MV-4-11 (cell line): ENCODE measurements around the gene PLPPR4.
"Not testable (repeated sequence)": the region's sequence is repeated elsewhere in the genome, so short reads cannot be mapped to it uniquely, and the experiment has no call there.

Experiments
- DNase-seq: peaks from one replicate; lab custom pipeline; 2025; lab: John Stamatoyannopoulos, UW

The PLPPR4 gene

DNA sequence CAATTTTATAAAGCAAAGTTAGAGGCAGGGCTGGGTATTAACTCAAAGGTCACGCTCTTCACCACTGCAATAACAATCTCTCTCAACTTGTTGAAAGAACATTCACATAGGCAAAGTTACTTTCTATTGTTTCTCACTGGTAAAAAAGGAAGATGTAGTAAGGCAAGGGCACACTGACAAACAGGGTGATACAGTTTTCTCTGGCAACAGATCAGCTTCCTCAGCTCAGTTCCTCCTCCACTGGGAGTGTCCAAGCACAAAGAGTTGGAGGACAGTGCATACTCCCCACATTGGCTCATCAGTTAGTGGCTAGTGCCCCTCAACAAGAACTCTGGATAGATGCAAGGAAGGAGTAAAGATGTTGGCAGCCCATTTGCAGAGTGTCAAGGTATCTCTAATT is 3.7 kb downstream of the PLPPR4 start:
- DNase-seq: no peak

DNA sequence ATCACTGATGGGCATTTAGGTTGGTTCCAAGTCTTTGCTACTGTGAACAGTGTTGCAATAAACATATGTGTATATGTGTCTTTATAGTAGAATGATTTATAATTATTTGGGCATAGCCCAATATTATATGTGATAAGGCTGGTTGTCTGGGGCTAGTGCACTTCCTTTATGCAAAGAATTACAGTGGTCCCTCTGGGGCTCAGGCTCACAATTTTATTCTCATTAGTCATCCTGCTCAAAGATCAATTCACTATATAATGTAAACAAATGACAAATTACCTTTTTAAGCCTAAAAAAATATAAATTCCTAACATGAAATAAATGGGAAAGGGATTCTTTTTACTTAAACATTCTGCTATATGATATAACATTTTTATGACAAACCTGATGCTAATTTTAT is 5.0 kb downstream of the PLPPR4 start:
- DNase-seq: no peak

DNA sequence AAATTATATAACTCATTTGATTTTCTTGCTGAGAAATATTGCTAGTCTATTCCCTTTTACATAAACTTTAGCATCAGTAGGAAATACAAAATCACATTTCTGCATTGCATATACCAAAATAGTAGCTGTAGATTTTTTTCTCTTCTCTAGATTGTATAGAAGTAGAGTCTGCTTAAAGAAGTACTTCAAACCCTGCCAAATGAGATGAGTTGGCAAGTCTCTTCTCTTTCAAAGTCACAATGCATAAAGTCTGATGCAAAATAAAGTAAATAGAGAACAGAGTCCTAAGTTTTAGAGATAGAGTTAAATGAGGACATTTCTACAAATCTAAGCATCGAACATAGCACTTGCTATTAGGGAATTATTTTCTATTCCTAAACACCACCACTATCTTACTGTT is 6.4 kb downstream of the PLPPR4 start:
- no peak for DNase-seq

DNA sequence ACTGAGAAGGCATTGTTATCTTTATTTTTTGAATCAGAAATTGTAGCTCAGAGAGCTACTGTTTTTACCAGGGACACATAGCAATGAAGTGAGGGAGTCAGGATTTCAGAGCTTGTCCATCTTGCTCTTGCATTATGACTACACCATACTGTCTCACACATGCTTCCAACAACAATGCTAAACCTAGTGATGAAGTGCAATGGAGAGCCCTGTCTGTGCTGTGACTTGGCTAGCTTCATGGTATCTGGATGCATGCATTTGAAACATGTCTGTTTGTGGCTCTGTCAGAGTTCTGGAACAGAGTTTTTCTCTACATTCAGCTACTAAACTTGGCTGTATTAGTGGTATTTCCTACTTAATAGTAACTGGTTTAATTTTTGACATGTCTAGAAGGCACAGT is 7.0 kb downstream of the PLPPR4 start:
- no peak for DNase-seq

DNA sequence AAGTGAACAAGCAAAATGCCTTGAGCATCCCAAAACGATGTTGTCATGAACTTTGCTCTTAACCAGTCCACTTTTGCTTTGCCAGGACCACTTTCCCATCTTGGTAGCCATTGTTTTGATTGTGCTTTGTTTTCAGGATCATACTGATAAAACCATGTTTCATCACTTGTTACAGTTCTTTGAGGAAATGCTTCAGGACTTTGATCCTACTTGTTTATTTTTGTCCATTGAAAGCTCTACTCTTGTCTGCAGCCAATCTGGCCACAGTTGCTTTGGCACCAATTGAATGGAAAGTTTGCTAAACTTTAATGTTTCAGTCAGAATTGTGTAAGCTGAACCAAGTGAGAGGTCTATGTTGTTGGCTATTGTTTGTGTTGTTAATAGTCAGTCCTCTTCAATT is 12.8 kb downstream of the PLPPR4 start:
- DNase-seq: no peak

DNA sequence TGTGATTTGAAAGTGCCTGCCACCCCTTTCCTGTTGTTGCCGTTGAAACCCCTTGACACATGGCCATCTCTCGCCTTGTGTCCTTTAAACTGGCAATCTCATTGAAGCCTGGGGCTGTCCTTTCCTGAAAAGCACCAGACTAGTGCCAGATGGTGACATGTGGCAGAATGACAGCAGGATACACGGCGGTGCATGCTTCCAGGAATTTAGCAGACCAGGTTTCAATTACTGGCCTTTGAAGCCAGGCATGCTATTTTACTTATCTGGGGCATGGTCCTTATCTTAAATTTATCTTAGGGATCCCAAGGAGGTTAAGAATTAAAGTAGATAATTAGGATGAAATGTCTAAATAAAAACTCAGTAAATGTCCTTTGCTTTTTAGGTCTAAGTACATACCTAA is 15.2 kb downstream of the PLPPR4 start:
- DNase-seq: no peak

DNA sequence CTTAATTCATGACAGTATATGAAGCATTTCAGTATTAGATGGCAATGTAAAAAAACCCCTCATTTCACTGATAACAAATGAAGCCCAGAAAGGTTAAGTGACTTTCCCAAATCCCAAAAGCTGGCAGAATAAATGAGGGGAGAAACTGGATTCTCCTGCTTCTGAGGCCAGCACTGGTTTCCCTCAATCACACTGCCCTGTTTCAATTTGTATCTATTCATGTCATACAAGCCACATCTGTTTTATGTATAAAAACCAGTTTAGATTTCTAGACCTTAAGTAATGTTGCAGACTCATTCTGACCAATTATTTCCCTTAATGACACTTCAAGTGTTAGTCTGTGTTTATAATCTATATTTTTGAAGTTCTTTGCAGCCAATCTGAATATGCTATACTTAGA is 16.8 kb downstream of the PLPPR4 start:
- DNase-seq: no peak

DNA sequence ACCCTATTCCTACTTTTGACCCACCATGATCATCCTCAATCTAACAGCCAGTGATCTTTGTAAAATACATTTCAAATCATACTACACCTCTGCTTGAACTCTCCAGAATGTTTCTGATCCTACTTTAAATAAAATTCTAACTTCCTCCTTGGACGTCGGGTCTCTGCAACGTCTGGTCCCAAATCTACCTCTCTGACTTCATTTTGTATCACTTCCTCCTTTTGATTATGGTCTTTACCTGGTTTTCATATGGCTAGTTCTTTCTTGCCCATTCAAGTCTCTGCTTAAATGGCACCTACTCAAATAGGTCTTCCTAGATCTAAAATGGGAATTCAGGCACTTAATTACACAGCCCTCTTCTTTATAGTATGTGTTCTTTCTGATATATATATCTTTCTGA is 18.2 kb downstream of the PLPPR4 start:
- no peak for DNase-seq

DNA sequence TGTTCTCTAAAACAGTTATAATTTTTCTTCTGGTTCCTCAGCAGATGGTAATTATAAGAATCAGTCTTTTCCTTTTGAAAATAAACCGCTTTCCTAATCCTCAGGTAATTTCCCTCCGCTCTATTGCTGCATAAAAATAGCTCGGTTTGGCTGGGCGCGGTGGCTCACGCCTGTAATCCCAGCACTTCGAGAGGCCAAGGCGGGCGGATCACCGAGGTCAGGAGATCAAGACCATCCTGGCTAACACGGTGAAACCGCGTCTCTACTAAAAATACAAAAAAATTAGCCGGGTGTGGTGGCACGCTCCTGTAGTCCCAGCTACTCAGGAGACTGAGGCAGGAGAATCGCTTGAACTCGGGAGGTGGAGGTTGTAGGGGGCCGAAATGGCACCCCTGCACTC is 19.2 kb downstream of the PLPPR4 start:
- not testable (repeated sequence) for DNase-seq

DNA sequence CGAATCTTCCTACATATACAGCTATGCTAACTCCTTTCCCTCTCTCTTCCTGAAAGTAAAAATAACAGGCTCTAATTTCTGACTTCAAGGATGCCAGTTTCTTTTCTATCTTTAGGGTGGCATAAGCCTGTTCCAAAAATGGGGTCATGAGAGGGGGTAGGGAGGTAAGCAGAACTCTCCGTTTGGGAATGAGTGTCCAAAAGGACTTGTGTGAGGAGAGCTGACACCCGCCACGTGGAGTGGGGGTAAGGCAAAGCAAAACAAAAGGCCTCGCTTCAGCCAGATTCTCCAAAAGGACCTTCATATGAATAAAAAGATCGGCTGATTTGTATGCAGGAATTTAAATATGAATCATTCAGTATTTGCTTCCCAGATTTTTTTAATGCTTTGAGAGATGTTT is 28.6 kb downstream of the PLPPR4 start:
- no peak for DNase-seq

DNA sequence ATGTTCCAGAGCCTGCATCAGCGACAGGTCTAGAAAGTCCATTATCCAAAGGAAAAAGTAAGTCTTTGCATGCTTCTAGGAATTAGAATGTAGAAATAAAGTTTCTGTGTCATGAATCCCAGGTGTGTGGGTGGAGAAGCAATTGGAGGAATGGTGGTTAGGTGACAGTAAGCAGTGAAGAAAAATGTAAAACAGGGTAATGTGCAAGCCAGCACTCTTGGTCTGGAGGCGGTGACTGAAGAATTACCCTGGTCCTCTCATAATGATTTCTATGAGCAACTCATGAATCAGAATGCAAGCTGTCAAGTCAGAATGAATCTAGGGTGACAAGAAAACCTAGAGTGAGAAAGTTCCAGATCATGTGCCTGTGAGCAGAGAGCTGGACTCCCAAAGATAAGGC is 33.6 kb downstream of the PLPPR4 start:
- no peak for DNase-seq

DNA sequence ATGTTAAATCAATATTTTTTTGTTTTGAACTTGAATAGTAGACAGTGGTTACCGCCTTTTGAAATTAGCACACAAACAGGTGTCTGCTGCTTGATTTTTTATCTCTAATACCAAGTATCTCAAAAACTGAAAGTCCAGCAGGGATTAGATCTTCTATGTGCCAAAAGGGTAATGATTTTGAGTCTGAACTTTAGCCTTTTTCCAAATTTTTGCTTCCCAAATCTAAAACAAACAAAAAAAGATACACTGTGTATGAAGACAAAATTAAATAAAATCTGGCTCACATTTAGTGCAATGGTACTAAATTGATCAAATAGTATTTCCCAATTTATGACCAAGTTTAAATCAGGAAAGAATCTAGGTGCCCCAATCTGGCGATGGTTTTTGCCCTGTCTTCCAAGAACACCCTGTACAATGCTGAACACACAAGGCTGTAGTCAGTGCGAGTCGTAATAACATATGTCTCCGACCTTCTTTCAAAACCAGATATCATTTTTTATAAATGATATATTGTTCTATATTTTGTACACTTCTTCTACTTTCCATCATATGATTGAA is 40.5 kb downstream of the PLPPR4 start:
- DNase-seq: no peak

DNA sequence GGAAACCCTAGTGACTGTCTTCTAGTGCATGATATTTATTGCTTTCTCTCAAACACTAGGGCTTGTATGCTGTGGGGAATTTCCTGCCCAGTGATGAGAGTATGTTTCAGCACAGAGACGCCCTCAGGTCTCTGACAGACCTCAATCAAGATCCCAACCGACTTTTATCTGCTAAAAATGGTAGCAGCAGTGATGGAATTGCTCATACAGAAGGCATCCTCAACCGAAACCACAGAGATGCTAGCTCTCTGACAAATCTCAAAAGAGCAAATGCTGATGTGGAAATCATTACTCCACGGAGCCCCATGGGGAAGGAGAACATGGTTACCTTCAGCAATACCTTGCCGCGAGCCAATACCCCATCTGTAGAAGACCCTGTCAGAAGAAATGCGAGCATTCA is 41.3 kb downstream of the PLPPR4 start:
- no peak for DNase-seq

DNA sequence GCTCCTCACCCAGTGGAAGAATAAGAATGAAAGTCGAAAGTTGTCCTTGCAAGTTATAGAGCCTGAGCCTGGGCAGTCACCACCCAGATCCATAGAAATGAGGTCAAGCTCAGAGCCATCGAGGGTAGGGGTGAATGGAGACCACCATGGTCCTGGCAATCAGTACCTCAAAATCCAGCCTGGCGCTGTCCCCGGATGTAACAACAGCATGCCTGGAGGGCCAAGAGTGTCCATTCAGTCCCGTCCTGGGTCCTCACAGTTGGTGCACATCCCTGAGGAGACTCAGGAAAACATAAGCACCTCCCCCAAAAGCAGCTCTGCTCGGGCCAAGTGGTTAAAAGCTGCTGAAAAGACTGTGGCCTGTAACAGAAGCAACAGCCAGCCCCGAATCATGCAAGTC is 41.8 kb downstream of the PLPPR4 start:
- no peak for DNase-seq

DNA sequence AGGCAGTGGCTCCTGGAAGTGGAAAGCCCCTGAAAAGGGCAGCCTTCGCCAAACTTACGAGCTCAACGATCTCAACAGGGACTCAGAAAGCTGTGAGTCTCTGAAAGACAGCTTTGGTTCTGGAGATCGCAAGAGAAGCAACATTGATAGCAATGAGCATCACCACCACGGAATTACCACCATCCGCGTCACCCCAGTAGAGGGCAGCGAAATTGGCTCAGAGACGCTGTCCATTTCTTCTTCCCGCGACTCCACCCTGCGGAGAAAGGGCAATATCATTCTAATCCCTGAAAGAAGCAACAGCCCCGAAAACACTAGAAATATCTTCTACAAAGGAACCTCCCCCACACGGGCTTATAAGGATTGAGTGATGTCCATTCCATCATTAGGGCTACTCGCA is 42.4 kb downstream of the PLPPR4 start:
- DNase-seq: no peak

DNA sequence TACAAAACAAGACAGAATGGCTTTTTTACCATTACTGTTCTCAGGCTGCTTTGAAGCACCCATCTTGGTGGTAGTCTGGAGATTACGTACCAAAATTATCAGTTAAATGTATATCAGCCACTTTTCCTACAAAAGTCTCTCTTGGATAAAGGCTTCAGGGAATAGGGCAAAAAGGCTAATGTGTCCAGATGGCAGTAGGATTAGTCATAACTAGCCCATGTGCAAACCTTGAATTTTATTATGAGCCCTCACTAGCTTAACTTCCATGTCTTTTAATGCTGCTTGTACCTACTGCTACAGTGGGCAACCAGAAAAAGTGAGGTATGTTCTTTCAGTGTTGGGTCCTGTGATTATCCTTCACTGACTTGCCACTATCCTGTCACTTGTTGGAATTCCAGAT is 51.0 kb downstream of the PLPPR4 start:
- no peak for DNase-seq

DNA sequence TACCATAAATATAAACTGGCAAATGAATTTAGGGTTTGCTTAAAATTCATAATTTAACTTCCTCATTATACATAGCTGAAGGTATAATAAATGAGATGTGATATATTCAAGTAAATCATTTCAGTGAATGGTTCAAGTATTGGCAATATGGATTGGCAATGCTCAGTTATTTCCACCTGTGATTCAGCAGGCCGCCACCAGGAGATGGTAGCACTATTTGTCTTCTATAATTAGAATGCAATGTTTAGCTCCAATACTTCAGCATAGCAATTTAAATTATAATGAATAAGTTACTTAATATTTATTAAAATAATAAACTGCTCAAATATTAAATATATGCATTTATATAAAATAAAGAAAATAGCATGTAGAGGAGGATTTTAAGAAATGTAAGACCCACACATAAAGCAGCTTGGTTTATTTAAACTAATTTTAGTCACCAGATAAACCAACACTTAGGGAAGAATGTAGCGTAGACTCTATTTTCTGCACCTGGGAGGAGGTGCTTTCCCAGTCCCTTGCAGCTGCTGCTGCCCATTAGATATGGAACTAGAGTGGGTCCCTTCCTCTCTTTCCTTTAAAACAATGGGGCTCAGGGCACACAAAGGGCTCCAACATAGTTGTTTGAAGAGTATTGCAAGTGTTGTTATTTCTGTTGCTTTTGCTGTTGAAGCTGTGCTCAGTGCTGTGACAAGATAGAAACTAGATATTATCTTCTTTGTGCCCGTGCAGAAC is 62.1 kb downstream of the PLPPR4 start:
- no peak for DNase-seq

DNA sequence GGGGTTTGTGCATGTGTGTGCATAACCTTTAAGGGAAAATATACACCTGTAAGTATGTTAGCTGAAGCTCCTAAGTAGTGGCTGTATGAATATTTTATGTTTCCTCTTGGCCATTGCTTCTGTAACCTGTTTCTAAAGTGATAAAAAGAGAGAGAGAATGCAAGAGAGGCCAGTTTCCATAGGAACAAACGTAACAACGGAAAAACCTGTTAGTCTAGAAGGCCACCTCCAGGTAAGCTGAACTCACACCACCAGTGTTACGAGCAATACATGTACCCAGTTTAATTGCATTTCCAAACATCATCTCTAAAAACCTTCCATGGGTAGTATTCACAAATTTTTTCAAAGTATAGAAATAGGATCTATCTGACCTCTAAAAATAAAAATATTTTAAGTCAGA is 63.1 kb downstream of the PLPPR4 start:
- DNase-seq: no peak

DNA sequence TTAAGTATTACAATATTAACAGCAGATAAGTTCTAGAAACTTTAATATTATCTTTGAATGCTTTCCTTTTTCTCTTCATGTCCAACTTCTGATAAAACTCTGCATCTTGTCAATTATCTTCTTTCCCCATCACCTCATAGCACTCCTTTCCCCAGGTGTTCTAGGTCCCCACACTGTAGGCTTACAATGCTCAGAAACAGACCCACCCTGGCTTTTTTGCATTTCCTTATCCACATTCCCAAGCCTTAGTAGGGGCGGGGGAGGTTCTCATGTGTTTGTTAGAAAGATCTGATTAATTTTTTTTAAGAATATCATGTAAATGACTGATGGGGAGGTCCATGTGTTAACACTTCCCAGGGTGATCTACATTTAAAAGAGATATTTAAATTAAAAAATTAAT is 63.9 kb downstream of the PLPPR4 start:
- DNase-seq: no peak

DNA sequence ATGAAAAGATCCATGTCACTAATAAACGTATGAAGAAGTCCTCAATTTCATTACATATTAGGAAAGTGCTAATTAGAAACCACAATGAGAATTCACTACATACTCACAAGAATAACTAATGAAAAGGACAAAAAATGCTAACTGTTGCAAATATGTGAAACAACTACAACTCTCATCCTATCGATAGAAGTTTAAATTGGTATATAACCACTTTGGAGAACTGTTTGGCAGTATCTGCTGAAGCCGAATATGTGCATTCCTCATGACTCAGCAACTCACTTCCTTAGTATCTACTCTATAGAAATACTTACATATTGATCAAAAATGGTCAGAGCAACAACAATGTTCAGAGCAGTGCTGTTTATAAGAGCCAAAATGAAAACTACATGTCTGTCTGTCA is 66.8 kb downstream of the PLPPR4 start:
- DNase-seq: no peak

DNA sequence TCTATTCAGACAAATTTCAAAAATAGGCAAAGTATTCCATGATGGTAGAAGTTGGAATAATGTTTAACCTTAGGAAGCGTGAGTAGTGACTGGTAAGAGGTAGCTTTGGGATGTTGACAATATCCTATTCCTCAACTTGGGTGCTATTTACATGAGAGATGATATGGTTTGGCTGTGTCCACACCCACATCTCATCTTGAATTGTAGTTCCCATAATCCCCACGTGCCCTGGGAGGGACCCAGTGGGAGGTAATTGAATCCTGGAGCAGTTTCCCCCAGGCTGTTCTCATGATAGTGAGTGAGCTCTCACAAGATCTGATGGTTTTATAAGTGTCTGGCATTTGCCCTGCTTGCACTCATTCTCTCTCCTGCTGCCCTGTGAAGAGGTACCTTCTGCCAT is 67.3 kb downstream of the PLPPR4 start:
- no peak for DNase-seq

DNA sequence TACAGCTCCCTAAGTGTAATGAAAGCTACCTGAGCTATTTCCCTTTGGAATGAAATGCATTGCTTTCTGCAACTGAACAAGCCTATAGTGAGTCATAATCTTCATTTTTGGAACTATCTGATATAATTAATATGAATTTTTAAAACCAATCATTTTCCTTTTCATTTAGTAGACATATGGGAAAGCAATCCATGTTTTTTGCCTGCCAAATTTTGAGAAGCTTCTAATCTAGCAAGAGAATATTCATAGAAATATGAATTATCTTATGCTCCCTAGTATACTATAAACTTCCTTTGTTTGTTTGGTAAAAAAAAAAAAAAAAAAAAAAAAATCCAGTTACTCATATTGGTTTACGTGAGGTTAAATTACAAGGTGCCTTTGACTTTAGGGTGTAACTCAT is 68.3 kb downstream of the PLPPR4 start:
- no peak for DNase-seq

DNA sequence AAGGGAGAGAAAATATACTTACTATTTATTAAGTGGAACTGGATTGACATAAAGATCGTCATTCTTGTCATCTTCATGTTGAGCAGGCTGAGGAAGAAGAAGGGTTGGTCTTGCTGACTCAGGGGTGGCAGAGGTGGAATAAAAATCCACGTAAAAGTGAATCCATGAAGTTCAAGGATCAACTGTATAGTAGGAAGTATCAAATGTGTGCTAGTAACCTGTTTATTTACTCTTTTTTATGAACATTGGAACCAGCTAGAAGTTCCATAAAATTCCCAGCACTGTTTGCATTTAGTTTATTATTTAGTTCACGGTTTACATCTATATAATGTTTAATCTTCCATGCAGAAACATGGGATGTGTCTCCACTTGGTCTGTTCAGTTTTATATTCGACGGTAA is 70.7 kb downstream of the PLPPR4 start:
- no peak for DNase-seq

DNA sequence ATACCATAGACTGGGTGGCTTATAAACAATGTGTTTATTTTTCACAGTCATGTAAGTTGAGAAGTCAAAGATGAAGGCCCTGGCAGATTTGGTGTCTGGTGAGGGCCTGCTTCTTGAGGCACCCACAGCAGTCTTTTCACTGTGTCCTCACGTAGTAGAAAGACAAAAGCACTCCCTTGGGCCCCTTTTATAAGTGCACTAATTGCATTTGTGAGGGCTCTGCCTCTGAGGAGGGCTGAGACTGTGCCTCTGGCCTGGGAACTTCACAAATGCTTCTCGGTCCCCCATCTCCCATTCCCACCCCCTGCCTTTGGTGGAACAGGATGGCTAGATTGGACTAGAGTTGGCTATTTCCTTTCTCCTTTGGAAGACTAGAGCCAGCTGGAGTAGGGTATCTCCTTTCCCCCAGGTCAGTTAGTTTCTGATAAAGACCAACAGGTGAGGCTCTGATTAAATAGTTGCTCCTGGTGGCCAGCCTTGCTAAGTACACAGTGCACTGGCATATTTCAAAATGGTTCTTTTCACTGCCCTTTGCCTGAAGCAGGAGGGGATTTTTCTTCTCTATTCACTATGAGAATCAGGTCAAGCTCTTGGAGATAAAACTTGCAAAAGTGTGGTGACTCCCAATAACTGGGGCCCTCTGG is 82.9 kb downstream of the PLPPR4 start:
- no peak for DNase-seq
